ENCODE measurements around the gene KLHL4.
A peak's percentile ranks its signal among the peaks of the same experiment; 100 is the strongest.
"Not testable (repeated sequence)": the region's sequence is repeated elsewhere in the genome, so short reads cannot be mapped to it uniquely, and the experiment has no call there.

KLHL4 gene, protein sequence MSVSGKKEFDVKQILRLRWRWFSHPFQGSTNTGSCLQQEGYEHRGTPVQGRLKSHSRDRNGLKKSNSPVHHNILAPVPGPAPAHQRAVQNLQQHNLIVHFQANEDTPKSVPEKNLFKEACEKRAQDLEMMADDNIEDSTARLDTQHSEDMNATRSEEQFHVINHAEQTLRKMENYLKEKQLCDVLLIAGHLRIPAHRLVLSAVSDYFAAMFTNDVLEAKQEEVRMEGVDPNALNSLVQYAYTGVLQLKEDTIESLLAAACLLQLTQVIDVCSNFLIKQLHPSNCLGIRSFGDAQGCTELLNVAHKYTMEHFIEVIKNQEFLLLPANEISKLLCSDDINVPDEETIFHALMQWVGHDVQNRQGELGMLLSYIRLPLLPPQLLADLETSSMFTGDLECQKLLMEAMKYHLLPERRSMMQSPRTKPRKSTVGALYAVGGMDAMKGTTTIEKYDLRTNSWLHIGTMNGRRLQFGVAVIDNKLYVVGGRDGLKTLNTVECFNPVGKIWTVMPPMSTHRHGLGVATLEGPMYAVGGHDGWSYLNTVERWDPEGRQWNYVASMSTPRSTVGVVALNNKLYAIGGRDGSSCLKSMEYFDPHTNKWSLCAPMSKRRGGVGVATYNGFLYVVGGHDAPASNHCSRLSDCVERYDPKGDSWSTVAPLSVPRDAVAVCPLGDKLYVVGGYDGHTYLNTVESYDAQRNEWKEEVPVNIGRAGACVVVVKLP

DNA sequence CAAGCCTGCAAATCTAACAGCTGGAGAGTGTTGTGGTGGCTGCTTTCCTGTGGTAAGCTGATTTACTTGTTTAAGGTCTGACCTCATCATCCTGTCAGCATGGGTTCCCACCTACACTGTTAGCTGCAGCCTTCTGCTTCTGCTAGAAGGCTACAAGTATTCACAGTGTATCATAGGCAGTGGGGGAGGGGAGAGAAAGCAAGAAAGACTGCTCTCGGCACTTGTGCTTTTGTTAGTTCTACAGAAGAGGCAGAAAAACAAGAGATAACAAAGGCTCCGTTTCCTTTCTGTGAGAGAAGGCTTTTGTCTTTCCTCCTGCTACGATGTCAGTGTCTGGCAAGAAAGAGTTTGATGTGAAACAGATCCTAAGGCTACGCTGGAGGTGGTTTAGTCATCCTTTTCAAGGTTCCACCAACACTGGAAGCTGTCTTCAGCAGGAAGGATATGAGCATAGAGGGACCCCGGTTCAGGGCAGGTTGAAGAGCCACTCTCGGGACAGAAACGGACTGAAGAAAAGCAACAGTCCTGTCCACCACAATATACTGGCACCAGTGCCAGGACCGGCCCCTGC is at the start of gene KLHL4:
KLHL4 (plus strand) TSS at position 232 of the 571 bp plus-strand sequence; CDS start at position 324, 92 bp downstream.
- no peak for DNase-seq (ENCODE audit: low spot score)

DNA sequence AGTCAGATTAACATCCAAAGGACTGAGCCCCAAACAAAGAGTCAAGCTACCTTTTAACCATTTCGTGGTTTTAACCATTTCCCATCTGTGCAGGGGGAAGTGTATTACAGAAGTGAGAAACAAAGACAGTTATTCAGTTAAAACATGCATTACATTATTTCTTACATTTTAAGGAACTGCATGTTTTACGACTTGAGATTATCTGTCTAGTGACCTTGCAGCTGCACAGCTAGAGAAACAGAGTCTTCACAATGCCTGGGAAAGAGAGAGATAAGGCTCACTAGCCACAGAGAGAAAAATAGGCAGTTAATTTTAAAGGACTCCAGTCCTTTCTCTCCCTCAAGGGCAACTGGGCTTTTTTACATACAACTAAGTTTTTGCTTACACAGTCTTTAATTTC is 48.7 kb upstream of the KLHL4 start:
- DNase-seq (ENCODE audit: low spot score), result no peak

DNA sequence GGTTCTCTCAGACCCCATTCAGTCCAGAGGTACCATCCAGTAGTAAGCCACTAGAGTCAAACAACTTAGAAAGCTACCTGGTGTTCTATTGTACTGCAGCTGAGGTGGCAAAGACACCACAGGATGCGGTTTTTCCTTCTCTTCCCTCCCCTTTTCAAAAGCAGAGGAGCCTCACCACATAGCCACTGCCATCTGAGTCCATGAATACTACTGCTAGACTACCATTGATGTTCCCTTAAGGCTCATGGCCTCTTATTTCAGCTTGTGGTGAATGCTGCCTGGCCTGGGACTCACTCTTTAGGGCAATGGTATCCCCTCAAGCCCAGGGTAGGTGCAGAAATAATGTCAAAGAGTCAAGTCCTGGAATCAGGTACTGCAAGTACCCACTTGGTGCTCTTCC is 41.8 kb upstream of the KLHL4 start:
- DNase-seq (ENCODE audit: low spot score), result no peak

DNA sequence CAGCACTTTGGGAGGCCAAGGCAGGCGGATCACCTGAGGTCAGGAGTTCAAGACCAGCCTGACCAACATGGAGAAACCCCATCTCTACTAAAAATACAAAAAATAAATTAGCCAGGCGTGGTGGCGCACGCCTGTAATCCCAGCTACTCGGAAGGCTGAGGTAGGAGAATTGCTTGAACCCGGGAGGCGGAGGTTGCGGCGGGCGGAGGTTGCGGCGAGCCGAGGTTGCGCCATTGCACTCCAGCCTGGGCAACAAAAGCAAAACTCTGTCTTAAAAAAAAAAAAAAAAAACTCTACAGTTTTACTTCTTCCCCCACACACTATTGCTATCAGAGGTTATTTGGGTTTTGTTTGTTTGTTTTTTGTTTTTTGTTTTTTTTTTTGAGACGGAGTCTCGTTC is 38.9 kb upstream of the KLHL4 start:
- DNase-seq (ENCODE audit: low spot score), result not testable (repeated sequence)

DNA sequence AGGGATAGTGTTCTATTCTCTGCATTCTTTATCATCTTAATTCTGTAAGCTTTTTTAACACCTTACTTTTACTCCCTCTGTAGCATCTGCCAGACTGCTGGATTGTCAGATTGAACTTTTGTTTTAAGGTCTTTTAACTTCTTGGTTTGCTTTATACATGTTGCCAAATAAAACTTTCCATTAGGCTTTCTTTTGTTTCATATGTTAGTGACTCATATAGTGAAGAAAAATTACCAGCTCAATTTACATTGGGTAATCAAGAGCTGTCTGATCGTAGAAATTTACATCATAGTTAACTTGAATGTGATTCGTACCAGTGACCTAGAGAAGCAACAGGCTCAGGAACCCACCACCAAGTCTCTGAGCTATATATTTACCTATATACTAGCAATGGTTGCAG is 28.5 kb upstream of the KLHL4 start:
- no peak for DNase-seq (ENCODE audit: low spot score)

DNA sequence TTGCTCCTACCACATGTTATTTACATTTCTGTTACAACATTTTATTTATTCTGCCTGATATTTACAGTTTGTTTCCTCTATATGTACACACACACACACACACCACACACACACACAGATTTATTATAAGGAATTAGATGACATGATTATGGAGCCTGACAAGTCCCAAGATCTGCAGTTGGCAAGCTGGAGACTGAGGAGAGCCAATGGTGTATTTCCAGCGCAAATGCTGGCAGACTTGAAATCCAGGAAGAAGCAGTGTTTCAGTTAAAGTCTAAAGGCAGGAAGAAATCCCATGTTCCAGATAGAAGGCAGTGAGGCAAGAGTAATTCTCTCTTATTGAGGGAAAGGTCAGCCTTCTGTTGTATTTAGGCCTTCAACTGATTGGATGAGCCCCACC is 1.8 kb upstream of the KLHL4 start:
- no peak for DNase-seq (ENCODE audit: low spot score)

DNA sequence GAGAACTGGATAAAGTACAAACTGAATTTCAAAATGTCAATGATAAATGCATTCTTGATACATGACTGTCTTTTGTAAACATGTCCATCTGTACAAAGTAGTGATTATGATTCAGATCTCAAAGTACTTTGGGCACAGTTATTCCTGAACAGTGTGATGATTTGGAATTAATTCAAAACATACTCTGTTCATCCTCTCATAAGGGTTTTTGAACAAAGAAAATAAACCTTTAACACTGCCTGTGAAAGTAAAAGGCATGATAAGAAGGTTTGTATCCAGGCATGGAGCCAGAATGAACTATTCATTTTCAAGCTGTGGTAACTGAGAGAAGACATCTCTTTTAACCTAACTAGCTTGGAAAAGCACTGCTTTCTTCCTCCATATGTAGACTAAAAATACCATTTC is 883 bp upstream of the KLHL4 start:
- DNase-seq (ENCODE audit: low spot score), result no peak

DNA sequence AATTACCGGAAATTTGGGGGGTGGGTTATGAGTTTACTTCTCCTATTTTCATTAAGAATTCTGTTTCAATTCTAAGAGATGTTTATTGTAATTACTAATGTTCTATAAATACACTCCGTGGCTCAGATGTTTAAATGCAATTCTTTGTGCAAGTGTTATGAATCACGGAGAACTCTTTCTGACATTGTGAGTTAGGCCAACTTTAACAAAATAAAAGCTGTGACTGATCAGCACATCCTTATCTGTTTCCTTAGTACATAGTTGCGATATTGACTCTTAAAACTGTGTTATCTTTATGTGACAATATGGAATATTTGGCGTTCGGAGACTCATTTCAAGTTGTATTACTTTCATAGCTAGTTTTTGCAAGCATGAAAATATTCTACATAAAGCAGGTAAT is 902 bp downstream of the KLHL4 start:
- DNase-seq (ENCODE audit: low spot score), result no peak

DNA sequence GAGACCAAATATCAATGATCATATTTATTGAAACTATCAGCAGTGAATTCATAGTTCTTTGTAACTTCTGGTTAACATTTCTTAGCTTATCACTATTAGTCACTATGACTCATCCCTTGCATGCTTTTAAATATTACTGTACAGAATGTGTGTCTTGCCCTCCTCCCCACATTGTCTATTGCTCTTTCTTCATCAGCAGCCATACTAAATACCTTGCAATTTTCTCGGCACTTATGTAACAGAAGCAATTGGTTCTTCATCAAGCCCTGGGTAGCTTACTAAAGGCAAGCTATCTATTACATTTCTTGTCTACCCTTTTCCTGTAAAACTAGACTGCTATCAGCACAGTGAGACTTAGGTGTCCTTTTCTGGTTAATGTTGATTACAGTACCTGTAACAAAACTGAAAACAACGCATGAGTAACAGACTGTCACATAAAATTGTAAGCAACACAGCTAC is 8.2 kb downstream of the KLHL4 start:
- DNase-seq (ENCODE audit: low spot score), result peak; percentile 65

DNA sequence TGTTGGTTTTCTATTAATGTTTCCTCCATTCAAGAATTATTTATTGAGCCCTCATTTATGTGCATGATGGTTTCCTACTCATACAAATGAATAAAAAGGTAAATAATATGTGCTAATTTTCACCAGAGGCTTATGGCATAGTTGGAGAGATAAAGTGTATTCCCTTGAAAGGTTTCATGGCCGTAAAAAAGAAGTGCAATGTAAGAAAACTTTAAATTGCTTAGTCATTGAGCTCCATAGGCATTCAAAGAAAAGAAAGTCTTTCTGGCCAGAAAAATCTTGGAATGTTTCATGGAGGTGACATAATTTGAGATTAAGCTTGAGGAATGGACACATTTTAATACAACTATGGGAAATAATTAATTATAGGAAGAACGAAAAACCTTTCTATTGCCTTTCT is 8.7 kb downstream of the KLHL4 start:
- DNase-seq (ENCODE audit: low spot score), result no peak

DNA sequence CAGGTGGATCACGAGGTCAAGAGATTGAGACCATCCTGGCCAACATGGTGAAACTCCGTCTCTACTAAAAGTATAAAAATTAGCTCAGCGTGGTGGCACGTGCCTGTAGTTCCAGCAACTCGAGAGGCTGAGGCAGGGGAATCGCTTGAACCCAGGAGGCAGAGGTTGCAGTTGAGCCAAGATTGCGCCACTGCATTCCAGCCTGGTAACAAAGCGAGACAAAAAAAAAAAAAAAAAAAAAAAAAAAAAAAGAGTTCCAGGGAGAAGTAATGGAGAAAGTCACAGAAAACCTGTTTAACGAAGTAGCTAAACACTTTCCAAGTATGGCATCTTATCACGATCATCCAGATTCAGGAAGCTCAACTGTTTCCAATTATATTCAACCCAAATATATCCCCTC is 10.9 kb downstream of the KLHL4 start:
- no peak for DNase-seq (ENCODE audit: low spot score)

DNA sequence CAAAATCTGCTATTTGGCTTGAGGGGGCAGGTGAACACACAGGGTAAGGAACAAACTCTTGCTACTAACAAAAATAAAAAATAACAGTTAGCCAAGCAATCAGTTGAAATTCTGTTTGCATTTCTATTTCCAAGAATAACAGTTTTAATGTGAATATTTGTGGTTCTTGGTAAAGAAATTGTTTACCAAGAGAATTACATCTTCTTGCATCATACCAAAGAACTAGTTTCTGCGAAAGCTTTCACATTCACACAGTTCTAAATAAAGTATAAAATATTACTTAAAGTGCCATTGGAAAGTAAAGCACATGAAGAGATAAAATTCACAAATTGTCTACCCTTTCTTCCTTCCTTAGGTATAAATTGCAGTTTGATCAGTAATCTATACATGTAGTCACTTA is 54.4 kb downstream of the KLHL4 start:
- DNase-seq (ENCODE audit: low spot score), result no peak

DNA sequence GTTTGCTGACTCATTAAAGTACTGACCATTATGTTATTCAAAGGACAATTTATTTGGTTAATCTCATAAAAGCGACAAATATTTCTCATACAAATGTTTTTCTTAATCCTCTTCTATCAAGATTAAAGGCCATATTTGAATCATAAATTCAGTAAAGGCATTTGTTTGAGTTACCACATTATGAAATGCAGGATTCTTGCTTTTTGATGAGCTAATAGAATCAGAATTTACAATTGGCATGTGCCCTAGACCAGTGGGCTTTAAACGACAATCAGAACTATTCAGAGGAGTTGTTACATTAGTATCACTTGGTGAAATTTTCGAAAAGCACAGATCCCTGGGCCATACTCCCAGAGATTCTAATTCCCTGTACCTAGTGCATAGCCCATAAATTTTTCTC is 55.3 kb downstream of the KLHL4 start:
- DNase-seq (ENCODE audit: low spot score), result no peak

DNA sequence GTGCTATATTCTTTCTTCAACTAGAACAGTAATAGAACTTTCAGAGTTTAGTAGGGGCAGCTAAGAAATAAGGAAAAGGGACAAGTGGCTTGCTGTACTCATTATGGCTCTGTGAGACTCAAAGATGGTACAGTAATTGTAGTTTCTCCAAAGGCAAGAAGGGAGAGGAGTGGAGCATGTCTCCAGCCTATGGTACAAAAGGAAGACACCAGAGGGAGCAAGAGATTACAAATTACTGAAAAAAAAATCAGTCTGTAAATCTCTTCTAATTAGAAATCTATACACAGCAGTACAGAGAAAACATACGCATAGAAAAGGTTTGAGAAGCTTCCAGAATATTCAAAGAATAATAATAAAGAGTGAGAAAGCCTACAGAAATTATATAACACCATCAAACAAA is 61.4 kb downstream of the KLHL4 start:
- no peak for DNase-seq (ENCODE audit: low spot score)

DNA sequence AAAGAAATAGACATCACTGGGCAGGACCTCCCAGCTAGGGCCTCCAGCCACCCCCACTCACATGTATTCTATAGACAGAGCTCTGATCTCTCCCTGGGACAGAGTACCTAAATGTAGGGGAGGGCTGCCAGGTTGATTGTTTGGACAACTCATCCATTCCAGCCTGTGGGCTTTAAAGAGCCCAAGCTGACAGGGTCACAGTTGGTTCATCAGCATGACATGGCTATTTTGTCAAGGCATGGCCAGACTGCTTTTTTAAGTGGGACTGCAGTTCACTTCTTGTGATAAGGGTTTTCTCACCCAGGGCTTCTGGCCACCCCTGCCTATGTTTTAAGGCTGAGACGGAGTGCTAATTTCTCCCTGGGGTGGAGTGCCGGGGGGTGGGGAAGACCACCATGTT is 63.3 kb downstream of the KLHL4 start:
- no peak for DNase-seq (ENCODE audit: low spot score)

DNA sequence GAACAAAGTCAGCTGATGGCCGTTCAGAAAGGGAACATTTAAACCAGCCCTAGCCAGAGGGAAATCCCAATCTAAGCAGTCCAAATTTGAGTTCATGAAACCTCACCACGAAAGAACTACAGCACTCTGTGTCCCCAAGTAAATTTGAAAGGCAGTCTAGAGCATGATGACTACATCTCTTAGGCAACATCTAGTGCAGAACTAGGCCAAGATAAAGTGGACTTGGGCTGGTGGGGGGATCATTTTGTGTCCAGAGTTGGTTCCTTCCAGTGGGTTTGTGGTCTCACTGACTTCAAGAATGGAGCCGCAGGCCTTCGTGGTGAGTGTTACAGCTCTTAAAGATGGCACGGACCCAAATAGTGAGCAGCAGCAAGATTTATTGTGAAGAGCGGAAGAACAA is 64.9 kb downstream of the KLHL4 start:
- no peak for DNase-seq (ENCODE audit: low spot score)

DNA sequence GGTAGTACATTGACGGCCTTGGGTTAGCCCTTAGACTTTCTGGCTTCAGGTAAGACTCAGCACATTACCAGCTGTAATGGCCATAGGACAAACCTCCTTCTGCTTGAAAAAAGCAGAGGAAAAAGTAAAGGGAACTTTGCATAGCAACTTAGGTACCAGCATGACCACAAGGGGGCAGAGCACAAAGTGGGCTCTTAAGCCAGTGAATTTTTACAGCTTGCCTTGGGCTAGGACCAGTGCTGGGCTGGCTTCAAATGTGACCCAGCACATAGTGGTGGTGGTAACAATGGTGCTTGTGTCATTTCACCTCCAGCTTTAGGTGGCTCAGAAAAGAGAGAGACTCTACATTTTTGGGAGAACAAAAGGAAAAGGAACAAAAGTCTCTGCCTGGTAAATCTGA is 66.1 kb downstream of the KLHL4 start:
- DNase-seq (ENCODE audit: low spot score), result no peak

DNA sequence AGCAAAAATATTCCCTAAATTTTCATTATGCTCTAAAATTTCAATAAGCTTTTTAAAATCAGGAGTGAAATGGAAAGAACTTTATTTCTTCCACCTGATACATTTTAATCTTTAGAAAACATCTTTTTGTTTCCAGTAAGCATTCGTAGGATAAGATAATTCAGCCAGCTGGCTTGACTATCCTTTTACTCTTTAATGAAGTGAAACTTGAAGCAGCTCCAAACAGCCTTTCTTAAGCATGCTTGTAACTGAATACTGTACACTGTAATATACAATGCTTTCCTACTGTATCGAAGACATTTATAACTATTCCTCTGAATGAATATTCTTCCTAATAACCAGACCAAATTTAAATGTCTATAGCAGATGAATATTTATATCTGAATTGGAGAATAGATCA is 98.8 kb downstream of the KLHL4 start:
- no peak for DNase-seq (ENCODE audit: low spot score)

DNA sequence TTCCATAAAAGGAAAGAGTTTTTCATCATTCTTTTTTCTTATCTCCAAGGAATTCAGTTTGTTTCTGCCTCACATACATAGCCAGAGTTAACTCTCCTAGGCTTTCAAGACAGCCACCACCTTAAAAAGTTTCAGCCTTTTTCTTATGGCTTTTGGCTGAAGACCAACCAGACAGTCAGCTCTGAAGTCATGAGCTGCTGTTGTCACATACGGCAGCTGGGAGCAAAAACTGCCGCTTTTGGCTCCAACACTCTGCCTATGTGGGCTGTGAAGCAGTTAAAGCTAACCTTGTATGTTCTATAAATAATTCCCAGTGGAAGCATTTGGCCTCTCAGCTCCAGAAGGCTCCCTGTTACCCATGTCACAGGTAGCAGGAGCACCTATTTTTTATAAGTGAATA is 104.1 kb downstream of the KLHL4 start:
- DNase-seq (ENCODE audit: low spot score), result no peak

DNA sequence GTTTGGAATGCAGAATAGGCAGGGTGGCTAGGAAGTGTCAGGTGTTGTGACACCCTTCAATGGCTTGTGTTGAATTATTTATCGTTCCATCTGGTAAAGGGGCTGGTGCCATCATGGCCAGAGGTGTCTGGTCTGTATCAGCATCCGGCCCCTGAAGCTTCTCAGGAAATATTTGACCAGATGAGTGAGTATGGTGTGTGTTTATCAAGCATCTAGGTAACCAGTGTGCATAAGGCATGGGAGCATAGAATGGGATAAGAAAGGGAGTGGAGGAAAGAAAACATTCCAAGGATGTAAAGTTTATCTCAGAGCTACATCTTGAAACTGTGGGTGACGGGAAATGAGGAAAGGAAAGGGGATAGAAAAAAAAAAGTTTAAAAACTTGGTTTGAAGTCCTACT is 109.4 kb downstream of the KLHL4 start:
- DNase-seq (ENCODE audit: low spot score), result no peak

DNA sequence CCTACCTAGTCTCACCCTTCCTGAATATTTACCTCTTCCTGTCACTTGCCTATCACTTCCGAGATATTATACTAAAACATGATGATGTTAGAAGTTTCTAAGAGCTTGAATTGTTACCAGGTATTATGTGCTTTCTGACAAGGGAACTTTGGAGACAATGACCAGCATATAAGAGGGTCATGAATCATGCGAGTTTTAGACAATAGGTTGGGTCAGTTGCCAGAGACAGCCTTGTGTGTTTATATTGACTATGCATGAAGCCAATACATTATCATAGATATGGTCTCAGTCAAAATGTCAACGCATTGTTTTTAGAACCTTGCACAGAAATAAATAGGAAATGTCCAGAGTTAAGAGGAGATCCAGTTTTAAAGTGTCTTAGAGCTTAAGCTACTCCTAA is 116.8 kb downstream of the KLHL4 start:
- DNase-seq (ENCODE audit: low spot score), result no peak

DNA sequence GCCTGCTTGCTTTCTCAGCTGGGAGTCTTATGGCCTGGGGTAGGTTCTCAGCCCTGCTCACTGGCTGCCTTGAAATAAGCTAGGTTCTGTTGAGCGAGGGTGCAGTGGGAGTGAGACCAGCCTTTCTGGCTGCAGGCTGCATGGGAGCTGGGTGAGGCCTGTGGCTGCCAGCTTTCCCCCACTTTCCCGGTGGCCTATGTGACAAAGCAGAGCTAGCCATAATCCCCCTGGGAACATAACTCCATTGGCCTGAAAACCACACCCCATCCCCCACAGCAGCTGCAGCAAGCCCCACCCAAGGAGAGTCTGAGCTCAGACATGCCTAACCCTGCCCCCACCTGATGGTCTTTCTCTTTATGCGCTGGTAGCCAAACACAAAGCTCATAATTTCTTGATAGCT is 118.9 kb downstream of the KLHL4 start:
- DNase-seq (ENCODE audit: low spot score), result no peak

DNA sequence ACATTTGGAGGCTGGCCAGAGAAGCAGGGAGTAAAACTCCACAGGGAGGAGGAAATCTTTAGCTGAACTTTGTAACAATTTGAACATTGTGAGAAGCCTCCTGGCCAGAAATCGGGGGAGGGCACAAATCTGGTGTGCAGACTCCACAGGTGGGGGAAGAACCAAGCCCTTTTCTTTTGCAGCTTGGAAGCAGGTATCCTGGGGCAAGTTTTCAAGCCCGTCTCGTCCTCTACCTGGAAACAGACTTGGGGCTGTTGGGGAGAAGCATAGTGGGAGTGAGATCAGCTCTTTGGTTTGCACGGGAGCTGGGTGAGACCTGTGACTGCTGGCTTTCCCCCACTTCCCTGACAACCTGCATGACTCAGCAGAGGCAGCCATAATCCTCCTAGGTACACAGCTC is 123.8 kb downstream of the KLHL4 start:
- not testable (repeated sequence) for DNase-seq (ENCODE audit: low spot score)
